Panc1 (cell line): ENCODE data around the gene CFAP299. TPM values are rescaled to one million over a fixed set of nuclear protein-coding genes. Genes with fewer than 3 reads are reported as not detected.

Experiments
- ATAC-seq: fragments of 200-7000 bp; cut with Tn5 transposase; 2 replicates; pipeline ENCODE4 v1.9.1; 2020; ENCODE audit warnings: mild to moderate bottlenecking, moderate library complexity
- BruUV-seq: library from RNA; stranded (reverse); fragments of 400-500 nt; replicated peaks from 2 replicates; lab custom pipeline; 2021; lab: Mats Ljungman, UMichigan
- CTCF ChIA-PET: fragments of 300-600 bp; sonication (Branson Sonifier 250); formaldehyde crosslinking; loops from one replicate; lab custom pipeline; 2022; ENCODE audit warnings: antibody characterized with exemption; lab: Charles Lee
- POLR2A ChIA-PET: fragments of 300-600 bp; sonication (Branson Sonifier 250); formaldehyde crosslinking; loops from one replicate; lab custom pipeline; 2022; ENCODE audit warnings: antibody characterized with exemption; lab: Charles Lee
- DNase-seq: peaks from one replicate; pipeline ENCODE4 v3.0.0-alpha.2; 2010; ENCODE audit warnings: low read depth, low spot score
- H3K27ac ChIP-seq: 2 replicates; pipeline ENCODE4 v1.5.1; 2011; ENCODE audit warnings: mild to moderate bottlenecking, low read length, inconsistent platforms
- H3K27me3 ChIP-seq: fragments of 200-500 bp; sonication (Bioruptor generic); 2 replicates; pipeline ENCODE4 v1.6.0; 2014; ENCODE audit warnings: low read length, inconsistent platforms; ENCODE audit not compliant: control insufficient read depth, insufficient read depth
- H3K36me3 ChIP-seq: fragments of 200-500 bp; sonication (Bioruptor generic); 2 replicates; pipeline ENCODE4 v1.5.1; 2014; ENCODE audit warnings: inconsistent platforms, mild to moderate bottlenecking, low read length, moderate library complexity; ENCODE audit not compliant: control insufficient read depth, insufficient read depth
- H3K4me1 ChIP-seq: 2 replicates; pipeline ENCODE4 v1.5.1; 2011; ENCODE audit warnings: inconsistent platforms, mild to moderate bottlenecking, low read length, moderate library complexity; ENCODE audit not compliant: control insufficient read depth, insufficient read depth
- H3K4me3 ChIP-seq, 2 experiments: 2 replicates each; pipeline ENCODE4 v1.5.1; 2011 to 2012; ENCODE audit warnings: low read depth in 2 of 2, low read length in 2 of 2, mild to moderate bottlenecking in 2 of 2, inconsistent platforms in 1 of 2, moderate library complexity in 1 of 2
- H3K9me3 ChIP-seq: fragments of 200-500 bp; sonication (Bioruptor generic); 2 replicates; pipeline ENCODE4 v1.5.1; 2014; ENCODE audit warnings: low read depth, mild to moderate bottlenecking, inconsistent platforms, low read length, moderate library complexity; ENCODE audit not compliant: control insufficient read depth, insufficient read depth
- CTCF ChIP-seq: fragments of 450-650 bp; IDR thresholded peaks from 2 replicates; pipeline ENCODE4 v1.5.1; 2017; ENCODE audit warnings: mild to moderate bottlenecking
- REST ChIP-seq, 2 experiments: IDR thresholded peaks; 2 replicates each; pipeline ENCODE4 v1.6.1; 2011 to 2012; ENCODE audit warnings: low read depth in 2 of 2, control low read depth in 1 of 2, low read length in 1 of 2, mild to moderate bottlenecking in 1 of 2, moderate library complexity in 1 of 2; ENCODE audit not compliant: insufficient read depth in 1 of 2
- SIN3A ChIP-seq: IDR thresholded peaks from 2 replicates; pipeline ENCODE4 v1.6.1; 2012; ENCODE audit warnings: low read depth, mild to moderate bottlenecking, low read length, moderate library complexity, borderline replicate concordance; ENCODE audit not compliant: insufficient read depth
- TCF7L2 ChIP-seq: IDR thresholded peaks from 2 replicates; pipeline ENCODE4 v1.6.1; 2011; ENCODE audit warnings: mild to moderate bottlenecking, low read depth, low read length, inconsistent platforms
- in situ Hi-C: cut with HindIII; loops from 2 replicates; pipeline ENCODE4 v1.10.0; 2016; ENCODE audit warnings: low sequenced_read_pairs, low pct_unique_long_range_greater_than_20kb
- intact Hi-C: fragments of 100-400 bp; cut with micrococcal nuclease; formaldehyde crosslinking; loops from one replicate; pipeline ENCODE4 v1.10.0; 2022; ENCODE audit not compliant: unreplicated experiment
- total RNA-seq: library from RNA; stranded (reverse); gene quantifications from one replicate; pipeline ENCODE4 v1.2.1, GENCODE V29; 2021; ENCODE audit not compliant: unreplicated experiment

CFAP299 gene
- total RNA-seq, 1 experiment from 2014 or later: not detected

GRCh38 chr4:80322716-80323115 lies 12.8 kb upstream of the CFAP299 start:
- Histone ChIP-seq H3K4me1 (no peaks in the 10 kb centered on the region), H3K27ac (no peak overlapping the region), H3K36me3 (no peaks in the 10 kb centered on the region), H3K27me3 (no peaks in the 10 kb centered on the region), H3K9me3 (no peaks in the 10 kb centered on the region), H3K4me3 (no peak overlapping the region)
- BruUV-seq: no TSS peak
- ChIA-PET POLR2A (interaction anchor here (0.7 kb wide), 1 partner anchor 1384 kb away, joined by 4 read pairs; no protein-coding TSS in a partner anchor), CTCF (interaction anchor here (1.2 kb wide), 1 partner anchor 103 kb away, joined by 4 read pairs; no protein-coding TSS in a partner anchor)
- ATAC-seq: 0 out of 2 replicates have a peak, but pooled peaks have one; percentile 60
- in situ Hi-C loops: no loop called here
- TF ChIP-seq CTCF: peak; percentile 28
- no peak for TF ChIP-seq SIN3A
- intact Hi-C loops: loop anchor here (5.0 kb wide), 1 partner anchor 100 kb away; no protein-coding TSS in a partner anchor
- DNase-seq: no peak

- Histone ChIP-seq H3K27ac (no peak overlapping the region), H3K36me3 (no peaks in the 10 kb centered on the region), H3K4me3 (no peak overlapping the region), H3K9me3 (no peaks in the 10 kb centered on the region), H3K4me1 (no peaks in the 10 kb centered on the region), H3K27me3 (no peaks in the 10 kb centered on the region)
- CTCF ChIA-PET: no interaction called here
- intact Hi-C loops (loop anchor here (5.0 kb wide), 1 partner anchor 102 kb away; no protein-coding TSS in a partner anchor), in situ Hi-C loops (no loop called here)
- ATAC-seq (no peak), DNase-seq (no peak)
- TF ChIP-seq REST (IDR thresholded peaks at IDR 0.05; ENCODE audit: insufficient read depth in 1 of 2, low read depth in 2 of 2, low read length in 1 of 2): no peak
- TF ChIP-seq TCF7L2: no peak
- no peak for TF ChIP-seq CTCF
- no TSS peak for BruUV-seq
- POLR2A ChIA-PET: no interaction called here
These were observed 11.4 kb upstream of the CFAP299 start for GRCh38 chr4:80324171-80324570.
